SK-N-SH (cell line): ENCODE measurements around the gene CCDC81. TPM values are rescaled to one million over a fixed set of nuclear protein-coding genes. Genes with fewer than 3 reads are reported as not detected.

Experiments
- CTCF ChIA-PET: fragments of 300-600, 350-600 bp; formaldehyde crosslinking; extraction: SDS; loops from one replicate; lab custom pipeline; 2021; lab: Yijun Ruan, JAX
- POLR2A ChIA-PET: fragments of 350-600 bp; sonication (Branson Sonifier 250); formaldehyde crosslinking; extraction: SDS; loops from one replicate; lab custom pipeline; 2020; ENCODE audit warnings: antibody characterized with exemption, inconsistent platforms; lab: Yijun Ruan, JAX
- DNase-seq: peaks from one replicate; pipeline ENCODE4 v3.0.0; 2012
- H2AFZ ChIP-seq: fragments of 200-600 bp; sonication (generic); 2 replicates; pipeline ENCODE4 v1.8.1; 2016; ENCODE audit warnings: antibody characterized with exemption, mild to moderate bottlenecking, low read depth
- H3F3A ChIP-seq: fragments of 200-600 bp; sonication (generic); replicated peaks from 2 replicates; pipeline ENCODE3; 2016; ENCODE audit warnings: antibody characterized with exemption, mild to moderate bottlenecking; ENCODE audit not compliant: insufficient read depth
- H3K27ac ChIP-seq, 2 experiments: fragments of 200-500 bp in 1 of 2; fragments of 200-600 bp in 1 of 2; sonication (Bioruptor generic) in 1 of 2; sonication (generic), shearing (Covaris generic) in 1 of 2; 2 replicates each; pipeline versions ENCODE4 v1.5.1 to v1.6.1; 2014 to 2016; ENCODE audit warnings: low read depth in 2 of 2, inconsistent platforms in 1 of 2, low read length in 1 of 2, mild to moderate bottlenecking in 1 of 2, mixed read lengths in 1 of 2
- H3K27me3 ChIP-seq: fragments of 200-600 bp; sonication (generic), shearing (Covaris generic); 2 replicates; pipeline ENCODE4 v1.6.1; 2016; ENCODE audit warnings: mixed run types; ENCODE audit not compliant: insufficient read depth
- H3K36me3 ChIP-seq, 2 experiments: fragments of 200-500 bp in 1 of 2; fragments of 200-600 bp in 1 of 2; sonication (Bioruptor generic) in 1 of 2; sonication (generic) in 1 of 2; replicated peaks in 1 of 2; 2 replicates each; pipeline versions ENCODE3 to v1.5.1; 2014 to 2016; ENCODE audit warnings: low read length in 1 of 2, mild to moderate bottlenecking in 1 of 2; ENCODE audit not compliant: insufficient read depth in 2 of 2, control insufficient read depth in 1 of 2
- H3K4me1 ChIP-seq, 2 experiments: fragments of 200-500 bp in 1 of 2; fragments of 200-600 bp in 1 of 2; sonication (Bioruptor generic) in 1 of 2; sonication (generic), shearing (Covaris generic) in 1 of 2; 2 replicates each; pipeline versions ENCODE4 v1.5.1 to v1.6.1; 2014 to 2016; ENCODE audit warnings: low read depth in 1 of 2, low read length in 1 of 2, mixed run types in 1 of 2; ENCODE audit not compliant: insufficient read depth in 2 of 2, control insufficient read depth in 1 of 2
- H3K4me2 ChIP-seq: fragments of 200-600 bp; sonication (generic), shearing (Covaris generic); 2 replicates; pipeline ENCODE4 v1.6.1; 2017; ENCODE audit warnings: mixed run types
- H3K4me3 ChIP-seq, 2 experiments: fragments of 200-500 bp in 1 of 2; fragments of 200-600 bp in 1 of 2; sonication (Bioruptor generic) in 1 of 2; sonication (generic), shearing (Covaris generic) in 1 of 2; 2 replicates each; pipeline versions ENCODE4 v1.5.1 to v1.8.1; 2014 to 2016; ENCODE audit warnings: low read depth in 2 of 2, inconsistent platforms in 1 of 2, low read length in 1 of 2, mild to moderate bottlenecking in 1 of 2, mixed read lengths in 1 of 2, moderate library complexity in 1 of 2
- H3K79me2 ChIP-seq: fragments of 200-600 bp; sonication (generic); 2 replicates; pipeline ENCODE4 v1.8.1; 2017; ENCODE audit warnings: mild to moderate bottlenecking; ENCODE audit not compliant: insufficient read depth
- H3K9ac ChIP-seq: fragments of 200-600 bp; sonication (generic); 2 replicates; pipeline ENCODE4 v1.6.1; 2017; ENCODE audit warnings: mixed run types
- H3K9me2 ChIP-seq: fragments of 200-600 bp; sonication (generic); 2 replicates; pipeline ENCODE4 v1.6.1; 2017; ENCODE audit warnings: mixed run types
- H3K9me3 ChIP-seq: fragments of 200-600 bp; sonication (generic); 2 replicates; pipeline ENCODE4 v1.6.1; 2017; ENCODE audit warnings: mixed run types, mild to moderate bottlenecking, moderate library complexity
- H4K20me1 ChIP-seq: fragments of 200-600 bp; sonication (generic); 2 replicates; pipeline ENCODE4 v1.6.1; 2017; ENCODE audit warnings: mild to moderate bottlenecking, mixed run types; ENCODE audit not compliant: insufficient read depth
- FOXM1 ChIP-seq: IDR thresholded peaks from 2 replicates; pipeline ENCODE4 v1.4.0; 2012; ENCODE audit warnings: low read depth, mild to moderate bottlenecking
- GABPA ChIP-seq: IDR thresholded peaks from 2 replicates; pipeline ENCODE4 v1.4.0; 2012; ENCODE audit warnings: low read depth, mild to moderate bottlenecking
- RCOR1 ChIP-seq: fragments of 150-350 bp; IDR thresholded peaks from 2 replicates; pipeline ENCODE4 v1.6.1; 2017; ENCODE audit warnings: antibody characterized with exemption, low read length
- RFX5 ChIP-seq: IDR thresholded peaks from 2 replicates; pipeline ENCODE4 v1.6.1; 2012; ENCODE audit warnings: mild to moderate bottlenecking, improper control_type of control experiment, low read length
- SIN3A ChIP-seq: IDR thresholded peaks from 2 replicates; pipeline ENCODE4 v1.6.1; 2012; ENCODE audit warnings: low read depth, mild to moderate bottlenecking, low read length, moderate library complexity, borderline replicate concordance
- TEAD4 ChIP-seq: IDR thresholded peaks from 2 replicates; pipeline ENCODE4 v1.4.0; 2012; ENCODE audit warnings: mild to moderate bottlenecking, borderline replicate concordance; ENCODE audit not compliant: insufficient read depth
- WGBS: methylation state at CpG from one replicate; pipeline ENCODE4 v1.1.6; 2017; ENCODE audit warnings: low lambda C conversion rate; 5-methylcytosine and 5-hydroxymethylcytosine counted together
- polyA plus RNA-seq, 3 experiments: library from polyadenylated mRNA; depleted of rRNA; stranded (reverse); fragments of >200 nt; gene quantifications; 2 replicates each; pipeline ENCODE4 v1.2.3, GENCODE V29; 2012
- TF ChIP-seq, protein P1 (sequence below): fragments of 150-350 bp; IDR thresholded peaks from 2 replicates; pipeline ENCODE4 v1.6.1; 2017; ENCODE audit warnings: antibody characterized with exemption, low read length, low read depth, borderline replicate concordance
- TF ChIP-seq, protein P2 (sequence below): fragments of 200-600 bp; sonication (generic); IDR thresholded peaks from 2 replicates; pipeline ENCODE4 v1.6.1; 2017; ENCODE audit warnings: antibody characterized with exemption, mild to moderate bottlenecking, moderate library complexity
- TF ChIP-seq, protein P3 (sequence below): IDR thresholded peaks from 2 replicates; pipeline ENCODE4 v1.4.0; 2012; ENCODE audit warnings: low read depth, borderline replicate concordance

Gene CCDC81
- polyA plus RNA-seq, 1 of the 3 experiments (the other 2 are of a cell fraction) = 0.49 TPM

DNA sequence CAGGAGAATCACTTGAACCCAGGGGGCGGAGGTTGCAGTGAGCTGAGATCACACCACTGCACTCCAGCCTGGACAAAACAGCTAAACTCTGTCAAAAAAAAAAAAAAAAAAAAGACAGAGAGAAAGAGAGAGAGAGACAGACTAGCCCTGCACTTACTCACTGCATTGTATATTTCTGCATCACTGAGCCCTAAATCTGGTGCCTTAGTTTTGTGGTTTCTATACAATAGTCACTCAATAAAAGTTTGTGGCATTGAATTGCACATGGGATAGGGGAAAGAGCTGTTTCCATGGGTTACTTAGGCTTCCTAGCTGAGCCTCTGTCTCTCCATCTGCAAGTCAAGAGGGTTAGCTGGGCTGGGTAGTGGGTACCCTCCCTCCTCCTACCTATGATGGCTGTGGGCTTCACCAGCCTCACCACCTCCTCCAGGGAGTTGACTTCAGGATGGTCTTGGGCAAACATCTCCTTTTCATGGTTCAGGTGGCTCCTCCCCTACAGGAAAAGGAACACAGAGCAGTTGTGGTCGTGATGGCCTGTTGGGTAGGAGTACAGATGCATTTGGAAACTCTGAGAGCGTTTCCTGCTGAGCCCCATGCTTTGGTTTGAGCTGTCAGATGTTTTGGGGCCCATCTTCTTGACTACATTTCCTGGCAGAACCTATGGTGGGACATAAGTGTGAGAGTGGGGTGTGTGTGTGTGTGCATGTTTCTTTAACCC is 73.2 kb downstream of the CCDC81 start:
- no peak overlapping the region for H2AFZ ChIP-seq
- H3F3A ChIP-seq = no peaks in the 10 kb centered on the region
- no peaks in the 10 kb centered on the region for H3K27me3 ChIP-seq
- no peak overlapping the region for H3K4me2 ChIP-seq
- H3K9ac ChIP-seq = no peak overlapping the region
- TF ChIP-seq, protein P1, sequence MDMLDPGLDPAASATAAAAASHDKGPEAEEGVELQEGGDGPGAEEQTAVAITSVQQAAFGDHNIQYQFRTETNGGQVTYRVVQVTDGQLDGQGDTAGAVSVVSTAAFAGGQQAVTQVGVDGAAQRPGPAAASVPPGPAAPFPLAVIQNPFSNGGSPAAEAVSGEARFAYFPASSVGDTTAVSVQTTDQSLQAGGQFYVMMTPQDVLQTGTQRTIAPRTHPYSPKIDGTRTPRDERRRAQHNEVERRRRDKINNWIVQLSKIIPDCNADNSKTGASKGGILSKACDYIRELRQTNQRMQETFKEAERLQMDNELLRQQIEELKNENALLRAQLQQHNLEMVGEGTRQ = no peak
- TF ChIP-seq, protein P2, sequence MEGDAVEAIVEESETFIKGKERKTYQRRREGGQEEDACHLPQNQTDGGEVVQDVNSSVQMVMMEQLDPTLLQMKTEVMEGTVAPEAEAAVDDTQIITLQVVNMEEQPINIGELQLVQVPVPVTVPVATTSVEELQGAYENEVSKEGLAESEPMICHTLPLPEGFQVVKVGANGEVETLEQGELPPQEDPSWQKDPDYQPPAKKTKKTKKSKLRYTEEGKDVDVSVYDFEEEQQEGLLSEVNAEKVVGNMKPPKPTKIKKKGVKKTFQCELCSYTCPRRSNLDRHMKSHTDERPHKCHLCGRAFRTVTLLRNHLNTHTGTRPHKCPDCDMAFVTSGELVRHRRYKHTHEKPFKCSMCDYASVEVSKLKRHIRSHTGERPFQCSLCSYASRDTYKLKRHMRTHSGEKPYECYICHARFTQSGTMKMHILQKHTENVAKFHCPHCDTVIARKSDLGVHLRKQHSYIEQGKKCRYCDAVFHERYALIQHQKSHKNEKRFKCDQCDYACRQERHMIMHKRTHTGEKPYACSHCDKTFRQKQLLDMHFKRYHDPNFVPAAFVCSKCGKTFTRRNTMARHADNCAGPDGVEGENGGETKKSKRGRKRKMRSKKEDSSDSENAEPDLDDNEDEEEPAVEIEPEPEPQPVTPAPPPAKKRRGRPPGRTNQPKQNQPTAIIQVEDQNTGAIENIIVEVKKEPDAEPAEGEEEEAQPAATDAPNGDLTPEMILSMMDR = no peak
- TF ChIP-seq GABPA = no peak
- TF ChIP-seq, all 33 proteins: peak for 0
- Histone ChIP-seq H4K20me1 (no peaks in the 10 kb centered on the region), H3K79me2 (no peaks in the 10 kb centered on the region), H3K4me3 (no peak overlapping the region), H3K9me2 (no peaks in the 10 kb centered on the region), H3K9me3 (no peaks in the 10 kb centered on the region), H3K4me1 (no peaks in the 10 kb centered on the region), H3K36me3 (no peaks in the 10 kb centered on the region), H3K27ac (no peak overlapping the region)
- CTCF ChIA-PET = interaction anchor here (0.5 to 3.5 kb wide), 4 partner anchors 9 to 373 kb away, joined by 3 to 15 read pairs (median 4); no protein-coding TSS in a partner anchor
- no peak for DNase-seq
- POLR2A ChIA-PET = no interaction called here
- 86% methylated on average over 3 of the region's 3 CpGs for WGBS

DNA sequence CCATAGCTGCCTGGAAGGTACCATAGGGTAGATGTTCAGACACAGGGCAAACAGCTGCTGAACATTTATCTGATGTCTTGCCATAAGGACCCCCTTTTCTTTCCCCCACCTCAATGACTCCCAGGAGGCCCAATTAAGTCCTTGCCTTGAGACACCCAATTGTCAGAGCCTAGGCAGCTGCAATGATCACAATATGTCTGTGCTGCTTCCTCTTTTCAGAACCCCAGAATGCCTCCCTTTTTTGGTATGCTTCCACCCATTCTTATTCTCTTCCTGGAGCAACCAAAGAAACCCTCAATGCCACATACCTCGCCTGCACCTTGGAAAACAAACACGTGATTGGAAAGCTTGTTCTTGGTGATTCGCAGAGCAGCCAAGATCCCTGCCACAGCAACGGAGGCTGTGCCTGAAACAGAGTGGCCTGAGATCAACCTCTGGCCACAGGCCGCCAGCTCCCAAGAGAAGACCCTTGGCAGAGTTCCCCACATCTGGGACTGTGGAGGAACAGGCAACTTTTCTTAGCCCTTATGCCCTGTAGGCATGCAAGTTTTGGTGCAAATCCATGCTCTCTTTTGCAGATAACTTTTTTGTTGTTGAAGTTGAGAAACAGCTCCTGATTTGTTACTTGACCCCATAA is 75.4 kb downstream of the CCDC81 start:
- TF ChIP-seq RFX5 (no peak), TEAD4 (no peak), SIN3A (no peak), RCOR1 (no peak), FOXM1 (no peak)
- TF ChIP-seq, protein P3, sequence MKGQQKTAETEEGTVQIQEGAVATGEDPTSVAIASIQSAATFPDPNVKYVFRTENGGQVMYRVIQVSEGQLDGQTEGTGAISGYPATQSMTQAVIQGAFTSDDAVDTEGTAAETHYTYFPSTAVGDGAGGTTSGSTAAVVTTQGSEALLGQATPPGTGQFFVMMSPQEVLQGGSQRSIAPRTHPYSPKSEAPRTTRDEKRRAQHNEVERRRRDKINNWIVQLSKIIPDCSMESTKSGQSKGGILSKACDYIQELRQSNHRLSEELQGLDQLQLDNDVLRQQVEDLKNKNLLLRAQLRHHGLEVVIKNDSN = no peak
- no peaks in the 10 kb centered on the region for H3K79me2 ChIP-seq
- ChIA-PET POLR2A (no interaction called here), CTCF (interaction anchor here (0.6 to 9.1 kb wide), 5 partner anchors 10 to 367 kb away, joined by 3 to 41 read pairs (median 3); no protein-coding TSS in a partner anchor)
- H3K36me3 ChIP-seq = no peaks in the 10 kb centered on the region
- no peaks in the 10 kb centered on the region for H3K9me2 ChIP-seq
- no peak overlapping the region for H3K27ac ChIP-seq
- H3K4me1 ChIP-seq = no peaks in the 10 kb centered on the region
- DNase-seq = no peak
- H2AFZ ChIP-seq = no peak overlapping the region
- H3F3A ChIP-seq = no peaks in the 10 kb centered on the region
- H3K4me2 ChIP-seq = no peak overlapping the region
- no peaks in the 10 kb centered on the region for H3K9me3 ChIP-seq
- H3K9ac ChIP-seq = no peak overlapping the region
- no peak overlapping the region for H3K4me3 ChIP-seq
- no peaks in the 10 kb centered on the region for H3K27me3 ChIP-seq
- WGBS = 86% methylated on average over 5 of the region's 5 CpGs
- H4K20me1 ChIP-seq = no peaks in the 10 kb centered on the region
